ENCODE data around the gene AKAP6.

AKAP6 gene

DNA sequence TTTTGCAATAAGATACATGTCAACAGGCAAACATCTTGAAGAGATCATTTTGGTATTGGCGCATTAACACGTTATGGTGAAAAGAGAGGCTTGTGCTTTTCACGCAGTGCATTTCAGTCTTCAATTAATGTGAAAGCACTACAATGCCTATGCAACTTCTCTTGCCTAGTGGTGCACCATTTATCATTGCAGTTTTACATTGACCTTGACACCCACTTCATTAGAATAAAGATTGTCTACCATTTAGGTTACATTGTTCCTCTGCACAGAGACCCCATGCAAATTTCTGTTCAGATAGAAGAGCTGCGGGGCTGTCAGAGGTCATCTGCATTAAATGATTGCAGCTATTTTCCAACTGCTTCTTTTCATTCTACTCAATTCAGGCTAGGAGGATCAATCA lies 397.4 kb downstream of the AKAP6 start:
- TF ChIP-seq CTCF (IDR thresholded peaks at IDR 0.05; ENCODE audit: insufficient read depth, missing control alignments) = no peak
- FAIRE-seq (no peak), DNase-seq (ENCODE audit: insufficient read length, low spot score) (no peak)

GRCh38 chr14:32727832-32728231 lies 398.7 kb downstream of the AKAP6 start:
- no peak for TF ChIP-seq CTCF (IDR thresholded peaks at IDR 0.05; ENCODE audit: insufficient read depth, missing control alignments)
- no peak for DNase-seq (ENCODE audit: insufficient read length, low spot score)
- FAIRE-seq = no peak

DNA sequence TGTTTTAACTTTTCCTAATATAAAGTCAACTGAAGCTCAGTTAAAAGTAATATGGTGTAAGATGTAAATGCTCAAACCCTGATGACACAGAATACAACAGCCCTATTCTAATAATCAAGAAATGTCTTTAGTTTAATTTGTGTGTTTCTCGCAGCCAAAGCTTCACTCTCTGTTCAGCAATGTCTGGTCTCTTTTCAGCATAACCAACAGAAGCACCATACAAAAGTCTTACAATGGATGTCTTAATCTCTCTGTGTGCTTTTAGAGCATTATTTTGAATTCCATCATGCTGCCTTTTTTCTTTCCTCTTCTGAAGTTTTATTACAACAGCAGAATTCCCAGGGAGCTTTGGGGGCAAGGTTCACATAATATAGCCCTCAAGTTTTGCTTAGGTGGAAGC lies 399.4 kb downstream of the AKAP6 start:
- FAIRE-seq = no peak

GRCh38 chr14:32728976-32729375 lies 399.9 kb downstream of the AKAP6 start:
- no peak for TF ChIP-seq CTCF (IDR thresholded peaks at IDR 0.05; ENCODE audit: insufficient read depth, missing control alignments)
- no peak for FAIRE-seq
- no peak for DNase-seq (ENCODE audit: insufficient read length, low spot score)

More for the DNA sequence above, 399.4 kb downstream of the AKAP6 start:
- DNase-seq (ENCODE audit: insufficient read length, low spot score) = no peak
- no peak for TF ChIP-seq CTCF (IDR thresholded peaks at IDR 0.05; ENCODE audit: insufficient read depth, missing control alignments)

DNA sequence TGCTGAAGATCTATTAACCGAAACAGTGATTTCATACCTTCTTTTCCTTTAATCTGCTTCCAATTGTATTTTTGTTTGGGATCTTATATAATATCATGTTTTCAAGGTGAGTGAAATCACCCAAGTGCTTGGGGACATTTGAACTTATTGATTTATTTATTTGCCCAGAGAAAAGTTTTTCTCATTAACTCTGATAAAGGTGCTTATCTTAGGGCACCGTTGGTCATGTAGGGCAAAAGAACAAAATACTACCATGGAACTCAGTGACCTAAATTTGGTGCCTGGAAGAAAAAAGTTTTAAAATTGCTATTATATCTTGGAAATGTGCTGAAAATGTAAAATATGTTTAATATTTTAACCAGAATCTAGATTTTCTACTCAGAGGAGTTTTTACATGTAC lies 402.2 kb downstream of the AKAP6 start:
- FAIRE-seq (no peak), DNase-seq (ENCODE audit: insufficient read length, low spot score) (no peak)
- no peak for TF ChIP-seq CTCF (IDR thresholded peaks at IDR 0.05; ENCODE audit: insufficient read depth, missing control alignments)

- TF ChIP-seq CTCF (IDR thresholded peaks at IDR 0.05; ENCODE audit: insufficient read depth, missing control alignments) = no peak
- no peak for FAIRE-seq
- DNase-seq (ENCODE audit: insufficient read length, low spot score) = no peak
These were observed 403.9 kb downstream of the AKAP6 start for GRCh38 chr14:32733015-32733414.

DNA sequence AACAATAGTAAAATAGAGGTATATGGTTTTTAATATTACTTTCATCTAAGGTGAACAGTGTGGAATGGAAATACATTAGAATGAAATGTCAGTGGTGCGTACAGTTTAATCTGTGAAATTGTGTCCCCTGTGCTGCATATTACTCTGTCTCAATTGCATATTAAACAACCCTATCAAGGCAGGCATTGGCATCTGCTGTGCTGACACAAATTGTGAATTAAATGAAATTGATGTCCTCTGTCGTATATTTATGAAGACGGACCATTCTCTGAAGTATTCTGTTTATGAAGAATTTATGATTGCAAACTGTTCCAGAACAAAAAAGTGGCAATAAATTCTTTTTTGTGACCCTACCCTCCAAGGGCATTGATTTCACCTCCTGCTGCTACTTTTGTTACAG lies 405.2 kb downstream of the AKAP6 start:
- no peak for FAIRE-seq

More for the DNA sequence above, 405.2 kb downstream of the AKAP6 start:
- no peak for DNase-seq (ENCODE audit: insufficient read length, low spot score)
- no peak for TF ChIP-seq CTCF (IDR thresholded peaks at IDR 0.05; ENCODE audit: insufficient read depth, missing control alignments)

Measured in D721Med (cell line).